Measurements from ENCODE around the gene UBR3.

The UBR3 gene

GRCh38 chr2:169900686-169901085 lies 73.4 kb downstream of the UBR3 start:
- H3K4me3 ChIP-seq (ENCODE audit: low read depth, low read length) = no peak overlapping the region
- TF ChIP-seq, protein P1, sequence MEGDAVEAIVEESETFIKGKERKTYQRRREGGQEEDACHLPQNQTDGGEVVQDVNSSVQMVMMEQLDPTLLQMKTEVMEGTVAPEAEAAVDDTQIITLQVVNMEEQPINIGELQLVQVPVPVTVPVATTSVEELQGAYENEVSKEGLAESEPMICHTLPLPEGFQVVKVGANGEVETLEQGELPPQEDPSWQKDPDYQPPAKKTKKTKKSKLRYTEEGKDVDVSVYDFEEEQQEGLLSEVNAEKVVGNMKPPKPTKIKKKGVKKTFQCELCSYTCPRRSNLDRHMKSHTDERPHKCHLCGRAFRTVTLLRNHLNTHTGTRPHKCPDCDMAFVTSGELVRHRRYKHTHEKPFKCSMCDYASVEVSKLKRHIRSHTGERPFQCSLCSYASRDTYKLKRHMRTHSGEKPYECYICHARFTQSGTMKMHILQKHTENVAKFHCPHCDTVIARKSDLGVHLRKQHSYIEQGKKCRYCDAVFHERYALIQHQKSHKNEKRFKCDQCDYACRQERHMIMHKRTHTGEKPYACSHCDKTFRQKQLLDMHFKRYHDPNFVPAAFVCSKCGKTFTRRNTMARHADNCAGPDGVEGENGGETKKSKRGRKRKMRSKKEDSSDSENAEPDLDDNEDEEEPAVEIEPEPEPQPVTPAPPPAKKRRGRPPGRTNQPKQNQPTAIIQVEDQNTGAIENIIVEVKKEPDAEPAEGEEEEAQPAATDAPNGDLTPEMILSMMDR (IDR thresholded peaks at IDR 0.05; ENCODE audit: insufficient read depth, low read depth, low read length, missing control alignments) = no peak
- DNase-seq (ENCODE audit: low read depth) = no peak

- no peak for DNase-seq (ENCODE audit: low read depth)
- TF ChIP-seq, protein P1 (IDR thresholded peaks at IDR 0.05; ENCODE audit: insufficient read depth, low read depth, low read length, missing control alignments) = no peak
- H3K4me3 ChIP-seq (ENCODE audit: low read depth, low read length) = no peak overlapping the region
These were observed 79.5 kb downstream of the UBR3 start for GRCh38 chr2:169906731-169907130.

DNA sequence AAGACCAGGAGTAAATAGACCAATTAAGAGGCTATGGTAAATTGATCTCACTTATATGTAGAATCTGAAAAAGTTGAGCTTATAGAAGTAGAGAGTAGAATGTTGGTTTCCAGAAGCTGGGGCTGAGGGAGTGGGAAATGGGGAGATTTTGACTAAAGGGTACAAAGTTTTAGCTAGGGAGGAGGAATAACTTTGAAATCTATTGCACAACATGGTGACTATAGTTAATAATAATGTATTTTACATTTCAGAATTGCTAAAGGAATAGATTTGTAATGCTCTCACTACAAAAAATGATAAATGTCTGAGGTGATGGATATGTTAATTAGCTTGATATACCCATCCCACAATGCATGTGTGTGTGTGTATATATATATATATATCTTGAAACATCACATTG lies 82.1 kb downstream of the UBR3 start:
- H3K4me3 ChIP-seq (ENCODE audit: low read depth, low read length) = no peak overlapping the region
- no peak for DNase-seq (ENCODE audit: low read depth)
- TF ChIP-seq, protein P1 (IDR thresholded peaks at IDR 0.05; ENCODE audit: insufficient read depth, low read depth, low read length, missing control alignments) = no peak

DNA sequence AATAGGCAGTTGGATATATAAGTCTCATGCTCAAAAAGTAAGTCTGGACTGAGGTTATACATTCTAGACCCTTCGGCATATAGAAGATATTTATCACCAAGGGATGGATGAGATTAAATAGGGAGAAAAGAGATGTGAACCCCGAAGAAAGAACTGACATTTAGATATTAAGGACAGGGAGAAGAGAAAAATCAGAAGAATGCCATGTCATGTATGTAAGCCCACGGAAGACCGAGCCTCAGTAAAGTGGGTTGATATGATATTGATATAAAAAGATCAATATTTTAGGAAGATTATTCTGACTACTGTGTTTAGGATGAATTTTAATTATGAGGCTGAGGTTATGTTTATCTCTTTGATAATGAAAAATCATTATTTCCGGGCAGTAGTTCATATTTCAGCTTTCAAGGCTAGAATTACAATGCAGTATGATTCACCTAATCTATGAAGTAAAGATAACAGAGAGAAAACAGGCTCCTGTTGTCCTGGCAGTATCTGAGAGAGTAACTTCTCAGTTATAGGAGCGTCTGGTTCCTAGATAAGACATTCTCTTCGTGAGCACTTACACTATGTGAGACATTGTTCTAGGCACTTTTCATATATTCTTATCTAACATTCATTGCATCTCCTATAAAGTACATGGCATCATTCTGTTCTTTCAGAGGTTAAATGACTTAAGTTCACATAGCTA lies 83.0 kb downstream of the UBR3 start:
- TF ChIP-seq, protein P1 (IDR thresholded peaks at IDR 0.05; ENCODE audit: insufficient read depth, low read depth, low read length, missing control alignments) = no peak
- no peak overlapping the region for H3K4me3 ChIP-seq (ENCODE audit: low read depth, low read length)
- DNase-seq (ENCODE audit: low read depth) = no peak

- TF ChIP-seq, protein P1 (IDR thresholded peaks at IDR 0.05; ENCODE audit: insufficient read depth, low read depth, low read length, missing control alignments) = no peak
- no peak for DNase-seq (ENCODE audit: low read depth)
- H3K4me3 ChIP-seq (ENCODE audit: low read depth, low read length) = no peak overlapping the region
These were observed 83.9 kb downstream of the UBR3 start for GRCh38 chr2:169911119-169911518.

DNA sequence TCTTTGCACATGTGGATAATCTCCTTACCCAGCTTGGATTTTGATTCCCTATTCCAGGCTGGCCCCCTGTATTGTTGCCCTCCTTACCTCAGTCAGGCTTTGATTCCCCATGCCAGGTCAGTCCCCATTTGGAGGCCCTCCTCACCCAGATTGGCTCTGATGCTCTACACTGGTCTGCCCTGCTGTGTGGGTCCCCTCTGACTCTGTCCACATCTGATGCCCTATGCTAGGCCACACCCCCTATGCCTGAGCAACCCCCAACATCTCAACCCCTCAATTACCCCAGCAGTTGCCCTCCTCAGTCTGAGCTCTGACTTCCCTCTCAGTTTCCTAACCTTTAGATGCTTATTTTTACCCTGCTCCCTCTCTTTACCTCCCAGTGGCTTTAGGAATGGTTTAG lies 89.4 kb downstream of the UBR3 start:
- DNase-seq (ENCODE audit: low read depth) = no peak
- H3K4me3 ChIP-seq (ENCODE audit: low read depth, low read length) = no peak overlapping the region
- TF ChIP-seq, protein P1 (IDR thresholded peaks at IDR 0.05; ENCODE audit: insufficient read depth, low read depth, low read length, missing control alignments) = no peak

DNA sequence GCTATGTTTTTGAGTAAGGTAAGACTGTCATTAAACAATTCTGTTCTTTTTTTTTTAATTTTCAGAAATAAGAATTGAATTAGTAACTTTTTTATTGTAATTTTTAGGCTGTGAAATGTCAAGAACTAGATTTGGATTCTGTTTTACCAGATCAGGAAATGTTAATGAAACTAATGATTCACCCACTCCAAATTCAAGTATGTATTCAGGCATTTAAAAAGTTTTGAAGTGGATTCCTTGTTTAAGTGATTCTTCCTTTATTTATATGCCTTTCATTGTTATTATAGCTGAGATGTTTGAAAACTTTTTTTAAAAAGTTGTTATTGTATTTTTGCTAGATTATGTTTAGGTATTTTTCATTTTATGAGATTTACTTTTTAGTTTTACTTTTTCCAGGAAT lies 96.7 kb downstream of the UBR3 start:
- TF ChIP-seq, protein P1 (IDR thresholded peaks at IDR 0.05; ENCODE audit: insufficient read depth, low read depth, low read length, missing control alignments) = no peak

More for the DNA sequence above, 96.7 kb downstream of the UBR3 start:
- no peak overlapping the region for H3K4me3 ChIP-seq (ENCODE audit: low read depth, low read length)
- DNase-seq (ENCODE audit: low read depth) = no peak
